Caco-2 (cell line): Measurements from ENCODE around the gene MAML1. TPM values are rescaled to one million over a fixed set of nuclear protein-coding genes. Genes with fewer than 3 reads are reported as not detected.

ENCODE experiments used
- BruUV-seq: library from RNA; stranded (reverse); fragments of 400-500 nt; replicated peaks from 2 replicates; lab custom pipeline; 2021; lab: Mats Ljungman, UMichigan
- CTCF ChIA-PET: fragments of 300-600 bp; sonication (Branson Sonifier 250); formaldehyde crosslinking; loops from one replicate; lab custom pipeline; 2022; ENCODE audit warnings: antibody characterized with exemption; lab: Charles Lee
- POLR2A ChIA-PET: fragments of 300-600 bp; sonication (Branson Sonifier 250); formaldehyde crosslinking; loops from one replicate; lab custom pipeline; 2022; ENCODE audit warnings: antibody characterized with exemption; lab: Charles Lee
- DNase-seq, 2 experiments: peaks; one replicate each; pipeline versions ENCODE4 v3.0.0 to v3.0.0-alpha.2; 2020 to 2022
- H3K27me3 ChIP-seq: replicated peaks from 2 replicates; pipeline ENCODE4 v1.6.0; 2011; ENCODE audit warnings: low read length; ENCODE audit not compliant: control insufficient read depth, insufficient read depth
- H3K36me3 ChIP-seq: 2 replicates; pipeline ENCODE4 v1.5.1; 2011; ENCODE audit warnings: low read length; ENCODE audit not compliant: control insufficient read depth, insufficient read depth
- H3K4me1 ChIP-seq: fragments of 250-450 bp; sonication (Bioruptor Pico); 2 replicates; pipeline ENCODE4 v1.5.1; 2020; ENCODE audit warnings: mild to moderate bottlenecking
- H3K4me3 ChIP-seq: 2 replicates; pipeline ENCODE4 v1.5.1; 2011; ENCODE audit warnings: low read depth, mild to moderate bottlenecking, control low read depth, low read length
- H3K9me3 ChIP-seq: fragments of 250-450 bp; sonication (Bioruptor Pico); 2 replicates; pipeline ENCODE4 v1.5.1; 2020; ENCODE audit warnings: mild to moderate bottlenecking, moderate library complexity
- H3K27ac Mint-ChIP-seq: one replicate; pipeline ENCODE4 v1.8.0; 2022; ENCODE audit warnings: mixed read lengths; ENCODE audit not compliant: unreplicated experiment
- H3K27me3 Mint-ChIP-seq: one replicate; pipeline ENCODE4 v1.8.0; 2022; ENCODE audit warnings: mixed read lengths; ENCODE audit not compliant: insufficient read depth, unreplicated experiment
- H3K36me3 Mint-ChIP-seq: one replicate; pipeline ENCODE4 v1.8.0; 2022; ENCODE audit warnings: mild to moderate bottlenecking, mixed read lengths; ENCODE audit not compliant: insufficient read depth, unreplicated experiment
- H3K4me1 Mint-ChIP-seq: one replicate; pipeline ENCODE4 v1.8.0; 2022; ENCODE audit warnings: low read depth, mixed read lengths; ENCODE audit not compliant: unreplicated experiment
- H3K4me3 Mint-ChIP-seq: one replicate; pipeline ENCODE4 v1.8.0; 2022; ENCODE audit warnings: mild to moderate bottlenecking, moderate library complexity, mixed read lengths; ENCODE audit not compliant: unreplicated experiment
- H3K9me3 Mint-ChIP-seq: one replicate; pipeline ENCODE4 v1.8.0; 2022; ENCODE audit warnings: mixed read lengths; ENCODE audit not compliant: unreplicated experiment
- CTCF ChIP-seq, 2 experiments: fragments of 200-600 bp in 1 of 2; IDR thresholded peaks; 1 replicate in 1 of 2; 2 replicates in 1 of 2; pipeline versions ENCODE4 v1.5.1 to v1.8.0; 2011 to 2022; ENCODE audit warnings: antibody characterized with exemption in 1 of 2, control low read depth in 1 of 2, inconsistent platforms in 1 of 2, low read depth in 1 of 2, low read length in 1 of 2, mild to moderate bottlenecking in 1 of 2, moderate library complexity in 1 of 2; ENCODE audit not compliant: insufficient read depth in 1 of 2, severe bottlenecking in 1 of 2, unreplicated experiment in 1 of 2
- intact Hi-C: fragments of 100-400 bp; cut with micrococcal nuclease; formaldehyde crosslinking; loops from one replicate; pipeline ENCODE4 v1.10.0; 2022; ENCODE audit not compliant: unreplicated experiment
- total RNA-seq: library from RNA; stranded (reverse); gene quantifications from 2 replicates; pipeline ENCODE4 v1.2.3, GENCODE V29; 2022

MAML1 gene
- total RNA-seq, 1 experiment from 2014 or later: 41.3 TPM

GRCh38 chr5:179795863-179796833 is 63.5 kb downstream of the MAML1 start:
- CTCF ChIA-PET: interaction anchor here (0.6 to 1.5 kb wide), 11 partner anchors 11 to 117 kb away, joined by 3 to 11 read pairs (median 5); partner anchors contain the start of genes CBY3 and MAML1
- peak overlapping the region; percentile 62 for H3K27ac Mint-ChIP-seq
- H3K9me3 Mint-ChIP-seq: no peaks in the 10 kb centered on the region
- H3K27me3 Mint-ChIP-seq: no peaks in the 10 kb centered on the region
- H3K27me3 ChIP-seq: no peaks in the 10 kb centered on the region
- peaks cover 14% of the 10 kb centered on the region; the same call in 1 of the 2 replicates for H3K4me1 ChIP-seq
- intact Hi-C loops: loop anchor here (1.0 to 10.0 kb wide), 3 partner anchors 33 to 121 kb away; partner anchors contain the start of gene MAML1
- no peaks in the 10 kb centered on the region for H3K9me3 ChIP-seq
- H3K4me1 Mint-ChIP-seq: peaks cover 7% of the 10 kb centered on the region
- peaks cover 62% of the 10 kb centered on the region for H3K36me3 Mint-ChIP-seq
- H3K4me3 Mint-ChIP-seq: peak overlapping the region; percentile 74
- no TSS peak for BruUV-seq
- POLR2A ChIA-PET: interaction anchor here (0.6 to 1.3 kb wide), 3 partner anchors 29 to 115 kb away, joined by 3 to 5 read pairs (median 5); partner anchors contain the start of gene CBY3
- TF ChIP-seq CTCF (IDR thresholded peaks at IDR 0.05; ENCODE audit: insufficient read depth in 1 of 2, low read depth in 1 of 2, low read length in 1 of 2, severe bottlenecking in 1 of 2, unreplicated experiment in 1 of 2): peak; percentile 49 to 71
- DNase-seq: peak; percentile 91 to 95
- H3K4me3 ChIP-seq: peak overlapping the region; percentile 77
- H3K36me3 ChIP-seq: peaks cover 7% of the 10 kb centered on the region; the same call in 1 of the 2 replicates

DNA sequence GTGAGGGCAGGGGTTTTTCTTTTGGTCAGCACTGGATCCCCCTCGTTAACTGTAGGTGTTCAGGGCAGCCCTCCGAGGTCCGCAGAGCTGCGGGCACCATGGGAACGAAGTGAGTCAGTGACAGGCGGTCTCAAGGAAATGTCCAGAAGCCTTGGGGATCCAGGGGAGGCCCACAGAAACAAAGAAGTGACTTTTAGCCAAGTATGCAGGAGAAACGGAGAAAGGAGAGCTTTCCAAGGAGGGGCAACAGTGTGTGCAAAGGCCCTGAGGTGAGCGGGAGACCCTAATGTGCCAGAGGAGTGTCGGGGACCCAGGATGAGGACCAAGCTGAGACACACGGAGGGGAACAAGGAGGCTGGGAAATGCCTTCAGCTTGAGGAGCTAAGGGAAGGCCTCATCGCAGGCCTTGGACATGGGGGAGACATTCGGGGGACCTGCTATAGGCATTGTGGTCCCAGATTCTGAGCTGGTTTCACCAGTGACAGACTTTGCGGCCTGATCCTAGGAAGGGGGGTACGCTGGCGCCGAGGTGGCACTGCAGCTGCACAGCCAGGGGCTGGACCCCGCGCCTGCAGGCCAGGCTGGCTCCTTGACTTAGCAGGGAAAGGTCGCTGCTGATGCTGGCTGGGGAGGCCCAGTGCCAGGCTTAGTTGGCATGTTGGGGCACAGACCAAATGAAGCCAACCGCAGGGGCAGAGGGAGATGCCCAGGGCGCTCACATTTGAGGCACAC is 64.4 kb downstream of the MAML1 start:
- Histone ChIP-seq H3K36me3 (peaks cover 7% of the 10 kb centered on the region), H3K4me3 (no peak overlapping the region), H3K9me3 (no peaks in the 10 kb centered on the region), H3K4me1 (peaks cover 14% of the 10 kb centered on the region; the same call in 1 of the 2 replicates), H3K27me3 (no peaks in the 10 kb centered on the region)
- Mint-ChIP-seq H3K9me3 (no peaks in the 10 kb centered on the region), H3K27me3 (no peaks in the 10 kb centered on the region), H3K36me3 (peaks cover 71% of the 10 kb centered on the region), H3K27ac (peak overlapping the region; percentile 62), H3K4me1 (peaks cover 7% of the 10 kb centered on the region), H3K4me3 (peak overlapping the region; percentile 74)
- no peak for TF ChIP-seq CTCF (IDR thresholded peaks at IDR 0.05; ENCODE audit: insufficient read depth in 1 of 2, low read depth in 1 of 2, low read length in 1 of 2, severe bottlenecking in 1 of 2, unreplicated experiment in 1 of 2)
- intact Hi-C loops: loop anchor here (1.0 to 10.0 kb wide), 2 partner anchors 65 to 122 kb away; partner anchors contain the start of gene MAML1
- TSS peak; percentile 63 for BruUV-seq
- CTCF ChIA-PET: no interaction called here
- POLR2A ChIA-PET: interaction anchor here (1.3 kb wide), 1 partner anchor 29 kb away, joined by 3 read pairs; no protein-coding TSS in a partner anchor
- no peak for DNase-seq
